GM19372 (cell line): ENCODE measurements around the gene MAPKAP1.

Experiments
- ATAC-seq: cut with Tn5 transposase; IDR thresholded peaks from one replicate; pipeline ENCODE4 v1.9.1; 2021; ENCODE audit warnings: mild to moderate bottlenecking, low read depth, moderate library complexity; ENCODE audit not compliant: unreplicated experiment

Gene MAPKAP1

DNA sequence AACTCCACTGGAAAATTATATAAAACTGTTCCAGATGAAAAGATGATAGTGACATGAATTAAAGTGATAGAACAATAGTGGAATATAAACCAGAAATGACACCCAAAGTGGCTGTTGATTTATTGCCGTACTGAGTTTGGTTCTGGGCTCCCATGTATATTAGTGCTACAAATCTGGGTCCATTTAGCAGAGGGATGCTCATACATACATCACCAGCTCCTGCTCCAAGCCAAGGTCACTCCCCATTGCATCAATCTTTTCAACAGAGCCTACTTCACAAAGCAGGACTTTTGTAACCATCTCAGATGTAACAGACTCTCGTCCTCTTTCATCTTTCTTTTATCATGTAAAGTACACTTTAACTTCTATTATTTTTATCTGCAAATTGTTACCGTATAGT lies 236.8 kb downstream of the MAPKAP1 start:
- ATAC-seq: no peak

DNA sequence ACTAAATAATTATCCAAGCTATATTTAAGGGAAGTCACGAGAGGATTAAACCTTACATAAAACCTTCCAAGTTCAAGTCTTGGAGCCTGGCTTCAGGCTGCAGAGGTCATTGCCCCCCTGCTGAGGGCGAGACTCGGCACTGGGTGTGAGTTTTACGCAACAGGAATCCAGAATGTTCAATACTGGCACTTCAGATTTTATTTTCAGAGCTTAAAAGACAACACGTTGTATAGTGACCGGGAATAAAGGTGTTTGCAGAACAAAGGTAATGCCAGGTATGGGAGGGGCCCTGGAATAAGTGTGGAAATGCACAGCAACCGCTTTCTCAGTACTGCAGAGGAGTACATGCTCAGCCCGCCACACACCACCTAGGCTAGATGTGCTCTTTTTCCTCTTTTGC lies 238.4 kb downstream of the MAPKAP1 start:
- ATAC-seq: no peak

DNA sequence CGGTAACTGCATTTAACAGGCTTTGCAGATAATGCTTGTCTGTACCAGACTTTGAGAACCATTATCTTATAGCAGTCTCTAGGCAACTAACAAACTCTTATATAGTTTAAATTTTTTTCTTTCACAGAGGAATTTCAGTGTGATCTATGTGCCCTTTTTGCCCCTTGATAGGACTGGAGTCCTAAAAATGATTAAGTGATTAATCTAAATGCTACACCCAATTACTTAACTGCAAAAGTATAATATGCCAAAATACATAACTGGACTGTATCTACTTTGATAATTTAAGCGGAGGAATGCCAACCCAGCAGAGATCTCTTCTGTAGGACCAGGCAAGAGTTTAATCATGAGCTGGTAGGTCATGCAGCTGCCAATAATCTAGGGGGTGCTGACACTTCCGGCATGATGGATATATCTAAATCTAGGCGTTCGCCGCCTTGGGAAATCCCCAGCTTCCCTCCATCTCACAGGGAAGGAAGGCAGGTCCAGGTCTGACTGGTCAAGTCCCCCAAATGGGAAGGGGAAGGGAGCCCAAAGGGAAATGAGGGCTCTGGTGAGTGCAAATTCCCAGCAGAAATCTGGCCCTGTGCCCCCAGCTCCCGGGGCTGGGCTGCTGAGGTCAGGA lies 239.8 kb downstream of the MAPKAP1 start:
- ATAC-seq: no peak

DNA sequence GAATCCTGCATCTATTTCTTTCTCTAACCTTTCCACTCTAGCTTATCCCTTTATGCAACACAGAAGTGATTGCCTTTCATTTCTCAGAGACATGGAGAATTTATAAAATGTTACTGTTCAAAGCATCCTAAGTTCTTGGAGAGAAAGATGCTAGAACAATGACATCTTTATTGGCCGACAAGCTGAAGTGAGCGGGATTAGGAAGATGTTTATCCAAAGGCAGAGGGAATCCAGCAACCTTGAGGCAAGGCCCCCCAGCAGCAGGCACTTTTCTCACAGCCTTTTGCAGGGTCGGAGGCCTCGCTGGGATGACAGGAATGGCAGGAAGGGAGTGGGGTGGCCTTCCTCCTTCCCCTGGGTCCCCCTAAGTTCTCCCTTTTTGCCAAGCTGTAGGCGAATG lies 240.6 kb downstream of the MAPKAP1 start:
- no peak for ATAC-seq

DNA sequence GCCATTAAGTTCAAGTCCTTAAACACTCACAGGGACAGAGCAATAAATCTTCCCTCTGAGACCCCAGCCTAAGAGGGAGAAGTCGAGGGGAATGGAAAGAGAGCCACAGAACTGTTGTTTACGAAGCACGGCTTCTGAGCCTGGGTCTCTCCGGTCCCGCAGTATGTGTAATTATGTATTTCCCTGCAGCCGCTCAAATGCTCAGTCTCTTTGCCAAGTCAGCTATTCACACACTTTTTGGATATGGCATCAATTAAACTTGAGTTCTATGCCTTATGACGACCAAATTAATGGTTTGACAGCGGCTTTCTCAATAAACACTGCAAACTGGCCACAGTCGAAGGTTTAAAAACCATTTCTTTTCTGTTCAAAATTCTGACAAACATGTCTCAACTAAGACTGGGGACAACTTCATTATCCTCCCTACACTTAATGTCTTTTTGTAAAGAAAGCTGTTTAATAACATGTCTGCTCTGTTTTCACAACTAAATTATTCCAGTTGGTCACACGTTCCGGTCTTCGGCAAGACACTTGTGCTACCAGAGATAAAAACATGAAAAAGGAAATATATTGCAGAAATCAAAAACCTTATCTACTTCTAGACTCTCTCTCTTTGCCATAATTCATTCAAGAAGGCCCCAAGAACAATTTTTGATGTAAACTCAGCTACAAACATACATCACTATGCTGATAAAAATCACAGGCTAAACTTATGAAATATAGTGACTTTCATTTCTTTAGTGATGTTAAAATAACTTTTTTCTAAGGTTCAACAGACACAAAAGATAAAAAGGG lies 242.2 kb downstream of the MAPKAP1 start:
- no peak for ATAC-seq

DNA sequence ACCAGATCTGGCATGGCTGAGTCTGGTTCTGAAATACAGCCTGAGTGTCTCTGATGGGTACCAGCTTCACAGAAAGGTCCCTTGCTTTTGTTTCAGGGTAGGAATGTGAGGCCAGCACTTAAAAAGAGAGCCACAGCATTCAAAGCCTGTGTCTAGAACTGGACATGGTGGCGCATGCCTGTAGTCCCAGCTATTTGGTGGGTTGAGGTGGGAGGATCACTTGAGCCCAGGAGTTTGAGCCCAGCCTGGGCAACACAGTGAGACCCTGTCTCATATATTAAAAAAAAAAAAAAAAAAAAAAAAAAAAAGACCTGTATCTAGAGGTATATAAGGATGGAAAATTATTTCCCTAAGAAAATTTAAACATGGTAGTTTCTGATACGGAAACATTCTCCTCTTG lies 243.1 kb downstream of the MAPKAP1 start:
- no peak for ATAC-seq

DNA sequence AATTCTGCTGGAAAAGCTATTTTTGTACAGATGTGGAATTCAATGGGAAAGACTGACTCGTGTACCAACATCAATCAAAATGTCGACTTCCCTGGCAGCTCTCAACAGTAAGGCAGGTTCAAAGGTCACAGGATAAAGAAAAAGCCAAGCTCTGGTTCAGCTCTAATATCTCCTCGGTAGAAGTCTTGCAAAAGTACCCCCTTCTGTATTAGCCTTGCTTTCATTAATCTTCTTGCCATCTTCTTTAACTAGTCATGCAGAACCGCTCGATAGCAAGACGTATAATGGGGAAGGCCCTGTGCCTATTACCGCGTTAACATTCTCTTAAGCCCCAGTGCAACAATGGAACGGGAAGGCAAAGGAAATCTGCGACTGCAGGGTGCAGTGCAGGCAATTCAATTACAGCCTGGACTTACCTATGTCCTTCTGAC lies 244.1 kb downstream of the MAPKAP1 start:
- no peak for ATAC-seq

DNA sequence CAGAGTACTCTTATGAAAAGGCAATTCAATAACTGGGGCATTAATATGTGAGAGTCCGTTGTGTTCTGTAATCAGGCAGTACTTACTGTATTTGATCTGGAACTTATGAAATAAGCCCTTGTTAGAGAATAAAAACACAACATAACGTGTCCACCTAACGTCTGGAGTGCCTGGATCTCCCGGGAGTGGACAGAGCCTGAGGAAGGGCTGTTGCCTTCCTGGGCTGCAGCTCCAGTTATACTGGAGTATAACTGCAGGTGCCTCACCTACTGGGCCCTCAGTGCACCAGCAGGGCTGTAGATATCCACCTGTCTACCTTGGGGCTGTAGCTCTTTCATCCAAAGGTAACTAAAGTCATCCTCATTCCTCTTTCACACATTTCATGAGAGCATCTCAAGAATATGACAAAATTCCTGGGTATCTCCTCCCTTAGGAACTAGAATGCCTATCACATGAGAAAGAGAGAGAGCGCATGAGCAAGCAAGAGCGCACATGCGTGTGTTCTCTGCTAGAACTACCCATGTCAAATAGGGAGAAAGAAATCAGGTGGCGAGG lies 245.3 kb downstream of the MAPKAP1 start:
- ATAC-seq: no peak

DNA sequence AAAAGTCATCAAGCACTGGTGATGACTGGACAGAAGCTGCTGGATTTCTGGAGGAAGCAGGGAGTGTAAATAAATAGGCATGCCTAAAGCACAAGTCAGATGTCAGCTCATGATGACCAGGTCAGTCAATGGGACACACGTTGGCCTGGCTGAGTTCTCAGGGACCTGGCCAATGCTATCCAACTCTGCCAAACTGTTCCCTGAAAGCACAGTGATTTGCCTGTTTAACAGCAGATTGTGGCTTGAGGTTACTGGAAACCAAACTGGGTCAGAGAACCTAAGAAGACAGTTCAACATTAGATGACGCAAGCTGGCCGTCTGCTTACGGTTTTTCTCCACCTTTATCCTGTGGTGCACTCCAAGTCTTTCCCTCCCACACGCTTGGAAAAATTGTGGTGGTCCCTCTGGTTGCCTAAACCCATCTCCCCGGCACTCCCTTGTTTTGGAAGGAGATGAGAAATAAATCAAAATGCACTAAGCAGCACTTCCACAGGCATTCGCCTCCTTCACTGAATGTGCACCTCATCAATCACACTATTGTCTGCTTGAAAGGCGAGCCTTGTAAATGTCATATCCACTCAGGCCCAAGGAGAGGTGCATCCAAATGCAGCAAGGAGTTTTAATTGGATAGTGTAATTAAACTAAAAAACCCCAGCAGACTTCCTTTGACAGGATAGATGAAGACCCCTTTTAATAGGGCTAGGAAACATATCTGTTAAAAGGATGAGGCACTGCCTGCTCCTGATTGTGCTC lies 245.9 kb downstream of the MAPKAP1 start:
- ATAC-seq: no peak

DNA sequence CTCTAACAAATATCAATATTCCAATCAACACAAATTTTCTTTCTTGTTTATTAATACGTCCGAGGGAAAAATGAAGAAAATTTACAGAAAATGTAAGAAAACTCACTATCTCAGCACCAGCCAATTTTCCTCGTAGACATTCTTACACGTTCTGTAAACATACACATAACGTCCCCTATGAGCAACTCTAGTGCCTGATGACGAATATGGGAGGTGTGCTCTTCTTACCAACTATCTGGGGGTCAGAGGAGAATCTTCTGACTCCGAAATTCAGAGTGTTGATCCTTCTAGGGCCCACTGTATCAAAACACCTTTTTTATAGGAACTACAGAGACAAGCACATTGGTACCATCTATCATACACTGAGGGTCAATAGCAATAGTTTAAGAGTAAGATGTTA lies 246.7 kb downstream of the MAPKAP1 start:
- no peak for ATAC-seq

DNA sequence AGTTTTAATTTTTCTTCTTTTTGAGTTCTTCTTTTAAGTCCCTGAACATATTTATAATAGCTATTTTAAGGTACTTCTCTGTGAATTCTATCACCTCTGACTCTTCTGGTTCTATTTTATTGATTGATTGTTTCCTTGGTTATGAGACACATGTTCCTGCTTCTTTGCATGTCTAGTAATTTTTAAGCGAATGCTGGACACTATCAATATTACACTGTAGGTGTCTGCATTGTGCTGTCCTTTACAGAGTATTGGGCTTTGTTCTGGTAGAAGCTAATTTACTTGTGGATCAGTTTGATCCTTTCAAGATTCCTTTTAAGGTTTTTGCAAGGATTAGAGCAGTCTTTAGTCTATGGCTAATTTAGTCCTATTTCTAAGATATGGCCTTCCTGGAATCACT lies 249.7 kb downstream of the MAPKAP1 start:
- no peak for ATAC-seq

DNA sequence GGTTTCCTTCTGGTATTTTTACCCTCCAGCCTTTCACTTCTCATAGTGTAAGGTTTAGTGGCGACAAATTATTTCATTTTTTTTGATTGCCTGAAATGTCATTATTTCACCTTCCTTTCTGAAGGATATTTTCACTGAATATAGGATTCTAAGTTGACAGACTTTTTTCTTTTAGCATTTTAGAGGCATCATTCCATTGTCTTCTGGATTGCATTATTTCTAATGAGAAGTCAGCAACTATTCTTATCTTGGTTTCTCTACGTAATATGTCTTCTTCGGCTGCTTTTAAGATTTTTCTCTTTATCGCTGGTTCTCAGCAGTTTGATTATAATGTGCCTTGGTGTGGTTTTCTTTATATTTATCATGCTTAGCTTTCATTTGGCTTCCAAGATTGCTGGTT lies 251.1 kb downstream of the MAPKAP1 start:
- no peak for ATAC-seq

DNA sequence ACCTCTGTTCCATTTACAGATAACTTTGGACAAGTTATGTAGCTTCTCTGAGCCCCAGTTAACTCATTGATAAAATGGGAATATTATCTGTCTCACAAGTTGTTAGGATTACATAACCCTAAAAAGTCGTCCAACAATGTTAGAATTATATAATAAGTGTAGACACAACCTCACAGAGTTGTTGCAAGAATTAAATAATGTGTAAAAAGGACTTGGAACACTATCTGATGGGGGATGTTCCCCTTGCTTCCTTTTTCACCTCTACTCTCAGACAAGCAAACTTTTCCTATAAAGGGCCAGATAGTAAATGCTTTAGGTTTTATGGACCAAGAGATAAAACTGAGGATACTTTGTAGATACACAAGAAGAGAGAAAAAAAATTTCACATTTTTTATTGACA lies 251.9 kb downstream of the MAPKAP1 start:
- ATAC-seq: no peak

DNA sequence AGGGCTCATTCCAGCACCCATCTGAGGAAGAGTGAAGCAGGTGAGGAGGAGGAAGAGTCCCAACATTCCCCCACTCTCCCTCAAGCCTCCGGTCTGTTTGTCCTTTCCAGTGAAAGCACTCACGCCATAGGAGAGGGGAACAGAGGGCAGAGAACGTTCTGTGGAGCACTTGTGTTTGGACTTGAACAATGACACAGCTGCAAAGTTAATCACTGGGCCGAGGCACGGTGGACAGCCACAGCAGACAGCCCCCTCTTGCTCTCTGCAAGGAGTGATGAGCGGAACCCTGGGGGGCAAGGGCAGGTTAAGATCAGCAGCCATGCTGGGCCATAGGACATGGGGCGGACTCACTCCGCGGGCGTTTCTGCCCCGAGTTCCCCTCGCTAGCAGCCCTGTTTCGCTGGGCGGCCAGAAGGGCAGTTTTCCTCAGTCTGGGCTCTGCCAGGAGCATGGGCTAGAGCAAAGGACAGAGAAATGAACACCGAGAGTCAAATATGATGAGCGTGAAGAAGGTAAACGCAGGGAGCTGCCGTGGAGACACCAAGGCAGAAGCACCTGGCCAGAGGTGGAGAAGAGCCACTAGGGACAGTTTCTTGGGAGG lies 259.7 kb downstream of the MAPKAP1 start:
- ATAC-seq: no peak

DNA sequence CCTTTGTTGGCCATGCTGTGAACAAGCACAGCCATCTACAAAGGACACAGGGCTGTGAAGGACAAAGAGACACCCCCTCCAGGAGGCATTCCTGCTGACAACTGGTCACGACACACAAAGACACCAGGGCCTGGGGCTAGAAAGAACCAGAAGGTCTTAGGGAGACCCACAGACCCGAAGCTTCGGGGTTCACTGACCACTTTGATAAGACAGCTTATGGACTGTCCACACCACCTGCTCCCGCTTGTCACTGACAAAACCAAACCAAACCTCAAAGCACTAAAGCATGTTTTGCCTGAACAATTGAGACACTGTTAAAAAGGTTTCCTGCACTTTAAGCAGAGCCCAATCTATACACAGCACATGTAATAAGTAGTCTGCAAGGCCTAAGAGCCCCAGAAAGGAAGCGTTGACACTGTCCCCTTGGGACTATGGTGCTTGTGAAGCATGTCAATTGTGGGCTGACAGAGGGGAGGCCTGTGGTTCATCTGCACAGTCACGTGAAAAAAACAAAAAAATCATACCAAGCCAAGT lies 260.4 kb downstream of the MAPKAP1 start:
- peak; percentile 86 for ATAC-seq

DNA sequence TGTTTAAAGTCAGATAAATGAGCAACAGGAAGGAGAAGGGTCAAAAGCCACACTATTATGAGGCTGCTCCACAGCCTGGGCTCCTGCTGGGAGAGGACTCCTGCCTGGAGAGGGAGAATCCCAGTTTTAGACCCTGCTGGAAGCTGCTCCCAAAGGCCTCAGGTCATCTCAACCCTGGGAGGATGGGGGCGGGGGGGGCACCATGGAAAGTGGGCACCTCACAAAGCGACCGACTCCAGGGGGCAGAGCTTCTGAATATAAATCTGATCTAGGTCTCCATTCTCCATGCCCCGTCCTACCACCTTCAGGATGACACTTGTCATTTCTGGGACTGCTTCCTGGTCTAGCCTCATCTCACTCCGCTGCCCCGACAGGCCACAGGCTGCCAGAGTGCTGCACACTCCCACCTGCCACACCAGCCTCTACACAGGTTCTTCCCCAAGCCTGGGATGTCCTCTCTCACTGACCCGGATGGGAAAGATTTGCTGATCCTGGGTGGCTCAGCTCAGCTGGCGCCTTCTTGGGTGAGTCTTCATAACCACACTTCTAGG lies 262.0 kb downstream of the MAPKAP1 start:
- ATAC-seq: no peak

DNA sequence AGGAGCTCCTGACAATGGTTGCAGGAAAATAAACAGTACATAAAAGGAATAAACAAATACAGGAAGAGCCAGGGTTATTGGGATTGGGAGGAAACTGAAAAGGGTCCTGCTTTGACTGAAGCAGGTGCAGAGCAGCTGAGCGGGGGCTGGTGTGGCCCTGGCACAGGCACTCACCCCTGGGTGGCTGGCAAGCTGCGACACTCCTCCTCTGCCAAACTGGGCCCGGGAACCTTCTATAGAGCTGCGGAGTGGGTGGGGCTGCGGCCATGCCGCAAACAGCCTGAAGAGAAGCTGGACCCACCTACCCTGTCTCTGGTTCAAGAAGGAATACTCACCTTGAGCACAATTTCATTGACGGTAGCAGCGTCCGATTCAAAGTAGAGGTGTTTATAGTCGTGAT lies 262.8 kb downstream of the MAPKAP1 start:
- ATAC-seq: no peak

DNA sequence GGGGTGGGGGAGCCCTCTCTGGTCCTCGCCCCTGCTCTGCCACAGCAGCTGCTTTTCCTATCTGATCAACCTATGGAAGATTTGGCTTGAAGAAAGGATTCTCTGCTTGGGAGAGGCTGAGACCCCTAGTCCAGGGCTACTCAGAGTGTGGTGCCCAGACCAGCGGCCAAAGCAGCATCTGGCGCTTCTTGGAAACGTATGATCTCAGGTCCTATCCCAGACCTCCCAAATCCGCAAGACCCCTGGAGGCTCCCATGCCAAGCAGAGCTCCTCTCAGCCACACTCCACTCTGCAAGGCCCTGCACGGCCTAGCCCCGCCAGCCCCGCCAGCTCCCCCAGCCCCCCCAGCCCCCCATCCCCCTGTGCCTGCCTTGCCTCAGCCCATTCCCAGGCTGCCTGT lies 263.6 kb downstream of the MAPKAP1 start:
- no peak for ATAC-seq

DNA sequence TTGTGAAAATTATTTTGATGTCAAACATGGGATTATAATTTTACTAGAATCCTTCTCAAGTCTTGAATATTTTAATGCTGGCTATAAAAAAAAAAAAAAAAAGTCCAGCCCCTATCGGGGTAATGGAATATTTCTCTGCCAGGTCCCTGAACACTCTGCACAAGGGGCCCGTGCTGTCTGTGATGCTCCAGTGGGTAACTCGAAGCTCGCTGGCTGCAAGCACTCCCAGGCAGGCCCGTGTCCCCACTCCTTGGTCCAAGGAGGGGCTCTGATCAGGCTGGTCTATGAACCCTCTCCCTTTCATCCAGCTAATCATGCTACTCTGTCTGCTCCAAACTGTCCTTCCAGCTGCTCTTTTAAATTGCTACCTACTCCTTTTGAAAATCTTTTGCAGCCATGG lies 264.6 kb downstream of the MAPKAP1 start:
- ATAC-seq: no peak

DNA sequence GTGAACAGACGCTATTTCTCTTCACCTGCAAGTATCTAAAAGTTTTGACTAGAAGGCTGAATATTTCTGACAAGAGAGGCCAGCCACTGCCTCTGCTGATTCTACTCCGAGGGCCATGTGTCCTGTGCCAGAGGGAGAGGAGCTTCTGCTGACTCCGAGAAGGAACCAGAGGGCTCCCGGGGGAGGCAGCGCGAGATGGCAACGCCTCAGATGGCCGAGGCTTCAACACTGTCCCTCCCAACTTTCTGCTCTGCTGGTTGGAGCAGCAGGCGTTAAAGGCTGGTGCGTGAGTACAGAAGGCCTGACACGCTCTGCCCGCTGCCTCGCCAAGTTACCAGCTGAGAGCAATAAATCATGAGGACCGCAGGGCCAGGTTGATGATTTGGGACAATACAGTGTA lies 266.6 kb downstream of the MAPKAP1 start:
- ATAC-seq: no peak
